ENCODE results near the gene RAB3GAP2. TPM values are rescaled to one million over a fixed set of nuclear protein-coding genes. Genes with fewer than 3 reads are reported as not detected.

The RAB3GAP2 gene
- total RNA-seq, 1 donor from 2014 or later, result 33.0 TPM

DNA sequence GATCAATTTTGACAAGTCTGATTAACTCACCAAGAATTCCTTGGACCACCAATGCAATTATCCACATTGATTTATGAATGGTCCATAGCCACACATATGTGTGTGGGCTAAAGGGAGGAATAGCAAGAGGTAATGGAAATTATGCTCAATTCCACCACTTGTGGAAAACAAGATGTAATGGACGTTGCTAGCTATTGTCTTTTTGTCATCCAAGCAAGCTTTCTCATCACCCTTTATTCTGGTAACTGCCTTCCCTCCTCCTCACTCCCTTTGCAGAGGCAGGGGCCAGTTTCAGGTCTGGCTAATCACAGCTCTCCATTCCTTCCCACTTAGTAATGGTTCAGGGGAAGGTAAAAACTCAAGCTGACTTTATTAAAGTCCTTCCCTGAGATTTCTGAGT is 24.7 kb upstream of the RAB3GAP2 start:
- DNase-seq (ENCODE audit: low read depth), result no peak
- no peak overlapping the region for H3K4me3 ChIP-seq (ENCODE audit: low read depth, low read length)
- H3K36me3 ChIP-seq (ENCODE audit: control insufficient read depth, insufficient read depth, low read length), result no peaks in the 10 kb centered on the region
- TF ChIP-seq, protein P1, sequence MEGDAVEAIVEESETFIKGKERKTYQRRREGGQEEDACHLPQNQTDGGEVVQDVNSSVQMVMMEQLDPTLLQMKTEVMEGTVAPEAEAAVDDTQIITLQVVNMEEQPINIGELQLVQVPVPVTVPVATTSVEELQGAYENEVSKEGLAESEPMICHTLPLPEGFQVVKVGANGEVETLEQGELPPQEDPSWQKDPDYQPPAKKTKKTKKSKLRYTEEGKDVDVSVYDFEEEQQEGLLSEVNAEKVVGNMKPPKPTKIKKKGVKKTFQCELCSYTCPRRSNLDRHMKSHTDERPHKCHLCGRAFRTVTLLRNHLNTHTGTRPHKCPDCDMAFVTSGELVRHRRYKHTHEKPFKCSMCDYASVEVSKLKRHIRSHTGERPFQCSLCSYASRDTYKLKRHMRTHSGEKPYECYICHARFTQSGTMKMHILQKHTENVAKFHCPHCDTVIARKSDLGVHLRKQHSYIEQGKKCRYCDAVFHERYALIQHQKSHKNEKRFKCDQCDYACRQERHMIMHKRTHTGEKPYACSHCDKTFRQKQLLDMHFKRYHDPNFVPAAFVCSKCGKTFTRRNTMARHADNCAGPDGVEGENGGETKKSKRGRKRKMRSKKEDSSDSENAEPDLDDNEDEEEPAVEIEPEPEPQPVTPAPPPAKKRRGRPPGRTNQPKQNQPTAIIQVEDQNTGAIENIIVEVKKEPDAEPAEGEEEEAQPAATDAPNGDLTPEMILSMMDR (IDR thresholded peaks at IDR 0.05; ENCODE audit: insufficient read depth, low read length, poor library complexity, severe bottlenecking), result no peak
- no peaks in the 10 kb centered on the region for H3K27me3 ChIP-seq (ENCODE audit: control insufficient read depth, insufficient read depth, low read length)

GRCh38 chr1:220294846-220295301 is 22.6 kb upstream of the RAB3GAP2 start:
- TF ChIP-seq, protein P1 (IDR thresholded peaks at IDR 0.05; ENCODE audit: insufficient read depth, low read length, poor library complexity, severe bottlenecking), result no peak
- Histone ChIP-seq H3K27me3 (ENCODE audit: control insufficient read depth, insufficient read depth, low read length) (no peaks in the 10 kb centered on the region), H3K4me3 (ENCODE audit: low read depth, low read length) (no peak overlapping the region), H3K36me3 (ENCODE audit: control insufficient read depth, insufficient read depth, low read length) (no peaks in the 10 kb centered on the region)
- DNase-seq (ENCODE audit: low read depth), result no peak

GRCh38 chr1:220291580-220291979 is 19.3 kb upstream of the RAB3GAP2 start:
- Histone ChIP-seq H3K36me3 (ENCODE audit: control insufficient read depth, insufficient read depth, low read length) (no peaks in the 10 kb centered on the region), H3K4me3 (ENCODE audit: low read depth, low read length) (no peak overlapping the region), H3K27me3 (ENCODE audit: control insufficient read depth, insufficient read depth, low read length) (no peaks in the 10 kb centered on the region)
- TF ChIP-seq, protein P1 (IDR thresholded peaks at IDR 0.05; ENCODE audit: insufficient read depth, low read length, poor library complexity, severe bottlenecking), result no peak
- DNase-seq (ENCODE audit: low read depth), result no peak

DNA sequence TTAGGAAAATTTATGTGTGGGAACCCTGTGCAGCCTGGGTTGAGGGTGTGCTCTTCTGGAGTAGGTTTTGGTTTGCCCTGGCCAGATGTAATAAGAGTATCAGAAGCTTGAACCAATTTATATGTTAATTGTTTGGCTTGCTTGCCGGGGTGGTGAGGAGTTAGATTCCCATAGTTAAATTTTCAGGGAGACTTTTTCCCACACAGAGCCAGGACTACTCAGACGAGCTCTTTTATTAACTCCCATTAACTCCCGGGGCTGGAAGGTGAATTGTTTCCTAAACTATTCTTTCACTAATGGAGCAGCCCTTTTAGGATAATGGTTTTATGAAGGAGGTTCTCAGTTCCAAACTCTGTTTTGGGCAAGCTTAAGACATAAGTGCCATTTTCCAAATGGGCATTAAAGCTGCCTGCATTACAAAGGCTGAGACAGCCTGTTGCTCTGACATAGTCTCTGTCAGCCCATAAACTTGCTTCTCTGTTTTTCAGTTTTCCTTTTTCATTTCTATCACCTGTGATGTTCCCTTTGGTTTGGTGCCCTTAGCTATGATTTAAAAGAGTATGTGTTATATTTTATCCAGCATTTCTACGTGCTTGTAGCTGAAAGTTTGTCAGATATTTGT is 18.0 kb upstream of the RAB3GAP2 start:
- DNase-seq (ENCODE audit: low read depth), result no peak

GRCh38 chr1:220287129-220287528 is 14.9 kb upstream of the RAB3GAP2 start:
- TF ChIP-seq, protein P1 (IDR thresholded peaks at IDR 0.05; ENCODE audit: insufficient read depth, low read length, poor library complexity, severe bottlenecking), result no peak

More for the DNA sequence above, 18.0 kb upstream of the RAB3GAP2 start:
- H3K36me3 ChIP-seq (ENCODE audit: control insufficient read depth, insufficient read depth, low read length), result no peaks in the 10 kb centered on the region
- TF ChIP-seq, protein P1 (IDR thresholded peaks at IDR 0.05; ENCODE audit: insufficient read depth, low read length, poor library complexity, severe bottlenecking), result no peak
- H3K4me3 ChIP-seq (ENCODE audit: low read depth, low read length), result no peak overlapping the region
- no peaks in the 10 kb centered on the region for H3K27me3 ChIP-seq (ENCODE audit: control insufficient read depth, insufficient read depth, low read length)

DNA sequence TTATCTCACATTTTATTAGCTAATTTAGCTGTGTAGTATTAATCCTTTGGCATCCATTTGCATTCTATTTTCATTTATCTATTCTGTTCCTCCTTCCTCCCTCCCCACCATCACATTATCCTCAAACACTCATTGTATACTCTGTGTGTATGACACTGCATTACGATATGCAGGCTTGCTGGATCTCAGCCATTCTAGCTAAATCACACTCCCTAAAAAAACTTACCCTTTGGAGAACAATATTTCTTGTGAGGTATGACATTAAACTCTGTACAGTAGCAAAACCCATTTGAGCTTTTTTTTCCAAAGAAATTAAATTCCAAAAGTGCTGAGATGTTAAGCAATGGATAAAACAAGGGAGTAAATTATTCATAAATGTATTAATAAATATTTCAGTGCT is 11.4 kb upstream of the RAB3GAP2 start:
- no peaks in the 10 kb centered on the region for H3K27me3 ChIP-seq (ENCODE audit: control insufficient read depth, insufficient read depth, low read length)
- TF ChIP-seq, protein P1 (IDR thresholded peaks at IDR 0.05; ENCODE audit: insufficient read depth, low read length, poor library complexity, severe bottlenecking), result no peak
- H3K4me3 ChIP-seq (ENCODE audit: low read depth, low read length), result no peak overlapping the region
- DNase-seq (ENCODE audit: low read depth), result no peak
- H3K36me3 ChIP-seq (ENCODE audit: control insufficient read depth, insufficient read depth, low read length), result no peaks in the 10 kb centered on the region

More at GRCh38 chr1:220287129-220287528, 14.9 kb upstream of the RAB3GAP2 start:
- Histone ChIP-seq H3K36me3 (ENCODE audit: control insufficient read depth, insufficient read depth, low read length) (no peaks in the 10 kb centered on the region), H3K27me3 (ENCODE audit: control insufficient read depth, insufficient read depth, low read length) (no peaks in the 10 kb centered on the region), H3K4me3 (ENCODE audit: low read depth, low read length) (no peak overlapping the region)
- DNase-seq (ENCODE audit: low read depth), result no peak
